Measurements from ENCODE around the gene CDK5RAP1.

CDK5RAP1 gene

DNA sequence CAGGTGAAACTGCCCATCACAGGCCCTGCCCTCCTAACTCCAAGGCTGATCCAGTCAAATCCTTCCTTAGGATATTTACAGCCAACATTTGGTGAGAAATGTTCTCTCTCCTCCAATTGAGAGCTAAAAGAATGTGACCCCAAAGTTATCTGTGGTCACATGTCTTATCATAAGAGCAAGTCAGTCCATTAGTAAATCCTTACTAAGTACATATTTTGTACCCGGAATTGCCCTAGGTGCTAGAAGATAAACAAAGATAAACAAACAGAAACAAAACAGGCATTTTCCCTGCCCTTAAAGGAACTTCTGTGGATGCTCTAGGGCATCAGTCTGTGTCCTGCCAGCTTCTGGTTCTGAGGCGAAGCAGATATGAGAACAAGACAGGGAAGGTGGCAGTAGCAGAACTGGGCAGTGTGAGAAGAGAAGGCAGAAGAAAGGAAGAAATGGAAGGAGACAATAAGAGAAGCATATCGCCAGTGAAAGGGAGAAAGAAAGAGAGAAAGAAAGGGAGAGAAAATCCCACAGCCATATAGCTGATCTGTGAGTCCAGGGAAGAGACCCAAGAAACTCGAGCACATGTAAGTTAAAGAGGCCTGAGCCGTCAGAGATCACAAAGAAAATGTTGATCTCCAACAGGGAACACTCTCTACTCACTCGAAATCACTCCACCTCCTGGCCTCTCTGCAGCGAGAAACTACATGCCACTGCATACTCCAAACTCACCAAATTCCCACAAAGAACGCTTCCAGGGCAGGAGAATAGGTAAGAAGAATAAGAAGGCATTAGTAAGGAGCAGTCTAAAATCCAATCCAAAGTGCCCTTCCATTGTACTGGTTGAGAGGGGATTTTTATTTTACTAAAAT, 41.7 kb downstream of the CDK5RAP1 start:
- Histone ChIP-seq H3K36me3 (replicated peaks; ENCODE audit: low read depth, low read length) (peaks cover 43% of the 10 kb centered on the region), H3K4me2 (ENCODE audit: low read length) (no peak overlapping the region), H3K4me3 (ENCODE audit: low read length) (no peak overlapping the region), H3K4me1 (ENCODE audit: low read length) (no peaks in the 10 kb centered on the region), H4K20me1 (ENCODE audit: insufficient read depth, low read length) (no peaks in the 10 kb centered on the region), H3K9ac (ENCODE audit: low read length) (no peak overlapping the region), H3K27ac (ENCODE audit: low read length) (no peak overlapping the region), H3K27me3 (ENCODE audit: low read depth, low read length) (no peaks in the 10 kb centered on the region), H3K79me2 (ENCODE audit: low read length) (no peaks in the 10 kb centered on the region), H3K9me3 (ENCODE audit: insufficient read depth, low read length) (no peaks in the 10 kb centered on the region), H2AFZ (ENCODE audit: low read depth, low read length) (no peak overlapping the region)
- TF ChIP-seq, protein P1, sequence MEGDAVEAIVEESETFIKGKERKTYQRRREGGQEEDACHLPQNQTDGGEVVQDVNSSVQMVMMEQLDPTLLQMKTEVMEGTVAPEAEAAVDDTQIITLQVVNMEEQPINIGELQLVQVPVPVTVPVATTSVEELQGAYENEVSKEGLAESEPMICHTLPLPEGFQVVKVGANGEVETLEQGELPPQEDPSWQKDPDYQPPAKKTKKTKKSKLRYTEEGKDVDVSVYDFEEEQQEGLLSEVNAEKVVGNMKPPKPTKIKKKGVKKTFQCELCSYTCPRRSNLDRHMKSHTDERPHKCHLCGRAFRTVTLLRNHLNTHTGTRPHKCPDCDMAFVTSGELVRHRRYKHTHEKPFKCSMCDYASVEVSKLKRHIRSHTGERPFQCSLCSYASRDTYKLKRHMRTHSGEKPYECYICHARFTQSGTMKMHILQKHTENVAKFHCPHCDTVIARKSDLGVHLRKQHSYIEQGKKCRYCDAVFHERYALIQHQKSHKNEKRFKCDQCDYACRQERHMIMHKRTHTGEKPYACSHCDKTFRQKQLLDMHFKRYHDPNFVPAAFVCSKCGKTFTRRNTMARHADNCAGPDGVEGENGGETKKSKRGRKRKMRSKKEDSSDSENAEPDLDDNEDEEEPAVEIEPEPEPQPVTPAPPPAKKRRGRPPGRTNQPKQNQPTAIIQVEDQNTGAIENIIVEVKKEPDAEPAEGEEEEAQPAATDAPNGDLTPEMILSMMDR (IDR thresholded peaks at IDR 0.05; ENCODE audit: low read depth, low read length): no peak
- no peak for TF ChIP-seq EZH2phosphoT487 (IDR thresholded peaks at IDR 0.05; ENCODE audit: low read depth)

DNA sequence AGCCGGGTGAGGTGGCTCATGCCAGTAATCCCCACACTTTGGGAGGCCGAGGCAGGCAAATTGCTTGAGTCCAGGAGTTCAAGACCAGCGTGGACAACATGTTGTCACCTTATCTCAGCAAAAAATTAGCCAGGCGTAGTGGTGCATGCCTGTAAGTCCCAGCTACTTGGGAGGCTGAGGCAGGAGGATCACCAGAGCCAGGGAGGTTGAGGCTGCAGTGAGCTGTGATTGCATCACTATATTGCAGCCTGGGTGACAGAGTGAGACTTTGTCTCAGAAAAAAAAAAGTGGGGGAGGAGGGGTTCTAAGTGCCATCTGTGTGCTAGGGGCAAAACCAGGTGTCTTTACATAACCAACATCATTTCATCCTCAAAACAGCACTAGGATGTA, 48.3 kb downstream of the CDK5RAP1 start:
- H3K9me3 ChIP-seq (ENCODE audit: insufficient read depth, low read length): no peaks in the 10 kb centered on the region
- H3K27me3 ChIP-seq (ENCODE audit: low read depth, low read length): no peaks in the 10 kb centered on the region
- TF ChIP-seq, protein P1 (IDR thresholded peaks at IDR 0.05; ENCODE audit: low read depth, low read length): no peak
- TF ChIP-seq EZH2phosphoT487 (IDR thresholded peaks at IDR 0.05; ENCODE audit: low read depth): no peak
- H3K27ac ChIP-seq (ENCODE audit: low read length): no peak overlapping the region
- H4K20me1 ChIP-seq (ENCODE audit: insufficient read depth, low read length): no peaks in the 10 kb centered on the region
- H3K79me2 ChIP-seq (ENCODE audit: low read length): no peaks in the 10 kb centered on the region
- peaks cover 15% of the 10 kb centered on the region for H3K36me3 ChIP-seq (replicated peaks; ENCODE audit: low read depth, low read length)
- H3K9ac ChIP-seq (ENCODE audit: low read length): no peak overlapping the region
- H3K4me2 ChIP-seq (ENCODE audit: low read length): no peak overlapping the region
- H2AFZ ChIP-seq (ENCODE audit: low read depth, low read length): no peak overlapping the region
- no peak overlapping the region for H3K4me3 ChIP-seq (ENCODE audit: low read length)
- H3K4me1 ChIP-seq (ENCODE audit: low read length): no peaks in the 10 kb centered on the region

DNA sequence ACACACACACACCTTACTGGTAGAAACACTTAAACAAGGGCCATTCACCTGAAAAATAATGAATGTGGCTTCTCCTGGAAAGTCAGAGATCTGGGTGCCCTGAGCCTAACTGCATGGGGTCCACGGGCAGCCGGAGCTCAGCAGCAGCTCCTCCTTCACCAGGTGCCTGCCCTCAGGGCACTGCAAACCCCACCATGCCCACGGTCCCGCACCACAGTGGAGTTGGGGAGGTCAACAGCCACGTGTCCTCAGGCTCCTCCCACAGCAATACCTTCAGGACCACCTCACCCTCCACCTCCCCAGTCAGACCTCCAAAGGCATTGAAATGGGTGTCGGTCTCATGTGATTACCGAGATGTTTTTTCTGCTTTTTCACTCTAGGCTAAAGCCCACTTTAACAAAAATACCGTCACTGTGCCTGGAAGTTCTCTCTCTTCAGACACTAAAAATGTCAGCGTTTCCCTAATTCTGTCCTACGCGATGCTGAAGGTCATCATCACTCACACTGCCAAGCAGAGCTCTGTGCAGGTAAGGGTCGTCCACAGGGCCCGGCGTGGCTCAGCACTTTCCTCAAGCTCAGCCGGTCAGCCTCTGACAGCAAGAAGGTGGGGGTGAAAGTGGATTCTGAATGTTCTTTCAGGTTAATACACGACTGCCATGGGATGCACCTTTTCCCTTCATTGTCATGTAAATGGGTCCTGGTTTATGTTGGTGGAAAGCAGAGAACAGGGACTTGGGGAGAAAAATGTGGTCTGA, 48.9 kb downstream of the CDK5RAP1 start:
- Histone ChIP-seq H3K4me1 (ENCODE audit: low read length) (no peaks in the 10 kb centered on the region), H4K20me1 (ENCODE audit: insufficient read depth, low read length) (no peaks in the 10 kb centered on the region), H3K9ac (ENCODE audit: low read length) (no peak overlapping the region), H3K4me3 (ENCODE audit: low read length) (no peak overlapping the region), H3K27ac (ENCODE audit: low read length) (no peak overlapping the region), H2AFZ (ENCODE audit: low read depth, low read length) (no peak overlapping the region), H3K27me3 (ENCODE audit: low read depth, low read length) (no peaks in the 10 kb centered on the region), H3K9me3 (ENCODE audit: insufficient read depth, low read length) (no peaks in the 10 kb centered on the region), H3K4me2 (ENCODE audit: low read length) (no peak overlapping the region), H3K79me2 (ENCODE audit: low read length) (no peaks in the 10 kb centered on the region), H3K36me3 (replicated peaks; ENCODE audit: low read depth, low read length) (peaks cover 13% of the 10 kb centered on the region)
- no peak for TF ChIP-seq EZH2phosphoT487 (IDR thresholded peaks at IDR 0.05; ENCODE audit: low read depth)
- TF ChIP-seq, protein P1 (IDR thresholded peaks at IDR 0.05; ENCODE audit: low read depth, low read length): no peak

DNA sequence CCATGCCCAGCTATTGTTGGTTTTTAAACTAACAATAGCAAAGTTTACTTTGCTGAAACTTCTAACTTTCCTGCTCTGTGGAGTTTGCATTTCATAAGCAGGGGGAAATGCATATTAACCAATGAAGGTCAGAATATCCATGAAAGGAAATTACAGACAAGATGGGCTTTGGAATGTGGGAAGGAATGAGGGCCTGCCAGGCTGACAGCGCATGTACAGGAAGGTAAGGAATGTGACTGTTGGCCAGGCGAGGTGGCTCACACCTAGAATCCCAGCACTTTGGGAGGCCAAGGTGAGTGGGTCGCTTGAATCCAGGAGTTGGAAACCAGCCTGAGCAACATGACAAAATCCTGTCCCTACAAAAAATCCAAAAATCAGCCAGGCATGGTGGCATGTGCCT, 49.6 kb downstream of the CDK5RAP1 start:
- H3K9ac ChIP-seq (ENCODE audit: low read length): no peak overlapping the region
- peaks cover 11% of the 10 kb centered on the region for H3K36me3 ChIP-seq (replicated peaks; ENCODE audit: low read depth, low read length)
- no peaks in the 10 kb centered on the region for H3K9me3 ChIP-seq (ENCODE audit: insufficient read depth, low read length)
- no peaks in the 10 kb centered on the region for H3K27me3 ChIP-seq (ENCODE audit: low read depth, low read length)
- H3K27ac ChIP-seq (ENCODE audit: low read length): no peak overlapping the region
- H3K79me2 ChIP-seq (ENCODE audit: low read length): no peaks in the 10 kb centered on the region
- H3K4me2 ChIP-seq (ENCODE audit: low read length): no peak overlapping the region
- no peak overlapping the region for H3K4me3 ChIP-seq (ENCODE audit: low read length)
- no peaks in the 10 kb centered on the region for H4K20me1 ChIP-seq (ENCODE audit: insufficient read depth, low read length)
- H2AFZ ChIP-seq (ENCODE audit: low read depth, low read length): no peak overlapping the region
- no peaks in the 10 kb centered on the region for H3K4me1 ChIP-seq (ENCODE audit: low read length)
- TF ChIP-seq, protein P1 (IDR thresholded peaks at IDR 0.05; ENCODE audit: low read depth, low read length): no peak
- no peak for TF ChIP-seq EZH2phosphoT487 (IDR thresholded peaks at IDR 0.05; ENCODE audit: low read depth)

All from OCI-LY3 (cell line).